Islet precursor cell (in vitro differentiated cells): ENCODE results near the gene GPRC5B.

Experiments
- DNase-seq: peaks from one replicate; pipeline ENCODE4 v3.0.0-alpha.2; 2018

The GPRC5B gene

DNA sequence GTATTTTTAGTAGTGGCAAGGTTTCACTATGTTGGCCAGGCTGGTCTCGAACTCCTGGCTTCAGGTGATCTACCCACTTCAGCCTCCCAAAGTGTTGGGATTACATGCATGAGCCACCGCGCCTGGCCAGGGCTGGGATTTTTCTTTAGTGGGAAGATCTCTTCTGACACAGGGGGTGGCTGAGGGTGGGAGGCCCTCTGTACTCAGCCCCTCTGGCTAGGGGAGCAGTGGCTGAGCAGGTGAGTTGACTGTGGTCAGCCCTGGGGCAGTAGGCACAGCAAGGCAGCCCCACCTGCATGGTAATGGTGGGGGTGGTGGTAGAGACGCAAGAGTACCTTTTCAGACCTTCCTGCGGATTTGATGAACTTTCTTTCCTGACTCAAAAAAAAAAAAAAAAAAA, 12.3 kb upstream of the GPRC5B start:
- no peak for DNase-seq

DNA sequence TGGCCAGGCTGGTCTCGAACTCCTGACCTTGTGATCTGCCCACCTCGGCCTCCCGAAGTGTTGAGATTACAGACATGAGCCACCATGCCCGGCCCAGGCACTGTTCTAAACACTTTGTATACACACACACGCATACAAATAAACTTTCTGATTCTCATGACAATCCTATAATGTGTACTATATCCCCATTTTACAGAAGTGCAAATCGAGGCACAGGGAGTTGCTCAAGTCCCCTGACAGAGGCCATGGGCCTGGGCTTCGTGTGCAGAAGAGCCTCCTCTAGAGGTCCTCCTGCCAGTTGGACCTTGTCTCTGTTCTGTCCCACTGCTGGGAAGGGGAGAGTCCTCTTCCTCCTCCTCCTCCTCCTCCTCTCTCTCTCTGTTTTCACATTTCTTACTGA, 9.9 kb upstream of the GPRC5B start:
- no peak for DNase-seq

DNA sequence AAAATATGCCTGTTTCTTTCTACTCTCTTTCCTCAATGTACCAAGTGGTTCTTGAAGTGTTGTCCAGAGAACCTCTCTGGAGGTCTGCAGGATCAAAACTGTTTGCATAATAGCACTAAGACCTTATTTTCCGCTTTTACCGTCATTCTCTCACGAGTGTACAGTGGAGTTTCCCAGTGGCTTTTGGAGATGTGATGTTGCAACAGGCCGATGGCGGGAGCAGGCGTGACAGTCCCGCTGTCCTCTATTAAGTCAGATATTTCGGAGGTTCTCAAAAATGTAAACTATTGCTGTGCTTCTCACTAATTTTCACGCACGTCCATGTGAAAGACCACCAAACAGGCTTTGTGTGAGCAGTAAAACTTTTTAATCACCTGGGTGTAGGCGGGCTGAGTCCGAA, 8.3 kb upstream of the GPRC5B start:
- DNase-seq, result no peak

DNA sequence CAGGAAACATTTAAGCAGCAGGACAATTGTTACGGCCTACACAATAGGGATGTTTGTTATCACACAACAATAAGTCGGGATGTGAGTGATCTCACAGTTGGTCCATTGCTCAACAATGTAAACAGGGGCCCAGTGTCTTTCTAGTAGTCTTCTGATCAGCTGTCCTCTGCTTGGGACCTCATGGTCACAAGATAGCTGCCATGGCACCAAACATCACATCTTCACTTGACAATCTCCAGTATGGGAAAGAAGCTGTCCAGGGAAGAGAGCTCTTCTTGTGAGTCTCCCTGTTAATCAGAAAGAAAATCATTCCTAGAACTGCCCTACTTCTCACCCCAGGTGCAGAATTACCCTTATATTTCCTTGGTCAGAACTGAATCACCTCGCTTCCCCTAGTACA, 6.3 kb upstream of the GPRC5B start:
- no peak for DNase-seq

DNA sequence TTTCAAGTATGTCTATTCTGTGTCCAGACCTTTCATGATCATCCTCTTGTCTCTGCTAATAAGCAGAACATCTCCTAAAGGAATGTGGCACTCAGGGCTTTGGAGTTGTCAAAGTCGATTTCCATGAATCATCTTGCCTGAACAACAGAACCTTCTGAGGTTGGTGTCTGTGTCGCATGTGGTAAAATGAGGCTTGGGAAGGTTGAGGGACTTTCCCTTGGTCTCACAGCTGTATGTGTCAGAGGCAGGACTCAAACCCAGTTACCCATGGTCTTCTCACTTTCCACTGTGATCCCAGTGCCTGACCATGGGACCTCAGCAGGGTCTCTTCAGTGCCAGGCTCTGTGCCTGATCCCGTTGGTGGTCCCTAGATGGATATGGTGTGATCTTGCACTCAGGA, 4.2 kb upstream of the GPRC5B start:
- no peak for DNase-seq

DNA sequence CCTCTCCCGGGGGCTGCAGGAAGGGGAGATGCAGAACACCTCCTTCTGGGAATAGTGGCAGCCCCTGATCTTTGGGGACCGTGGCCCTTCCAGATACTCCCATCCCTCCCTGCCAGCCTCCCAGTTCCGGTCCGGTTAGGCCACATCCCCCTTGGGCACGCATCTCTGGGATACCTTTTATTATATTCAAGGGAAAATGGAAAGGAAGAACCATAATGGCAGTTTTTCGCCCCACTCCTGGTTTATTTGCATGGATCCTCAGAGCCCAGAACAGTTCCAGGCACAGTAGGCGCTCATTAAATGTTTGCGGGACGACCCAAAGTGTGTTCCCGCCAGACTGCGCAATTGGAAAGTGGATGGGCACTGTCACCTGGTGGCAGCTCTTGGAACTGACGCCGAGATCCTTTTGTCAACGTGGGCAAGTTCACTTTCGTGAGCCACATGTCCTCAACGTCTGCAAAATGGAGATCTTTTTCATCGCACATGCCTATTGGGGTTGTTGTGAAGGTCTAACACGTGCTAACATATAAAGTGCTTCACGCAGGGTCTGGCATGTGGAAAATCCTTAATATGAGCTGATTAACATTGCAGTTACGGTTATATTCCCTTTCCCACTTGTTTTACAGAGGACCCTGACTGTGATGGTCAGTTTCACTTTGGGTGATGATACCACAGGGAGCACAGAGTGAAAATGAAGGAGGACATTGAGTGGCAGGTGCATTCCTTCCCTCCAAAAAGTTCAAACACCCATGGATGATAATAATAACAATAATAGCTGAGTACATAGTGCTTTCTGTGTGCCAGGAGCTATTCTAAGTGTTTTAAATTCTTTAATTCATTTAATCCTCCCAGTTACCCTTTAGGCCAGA, 1.7 kb upstream of the GPRC5B start:
- peak; percentile 86 for DNase-seq

DNA sequence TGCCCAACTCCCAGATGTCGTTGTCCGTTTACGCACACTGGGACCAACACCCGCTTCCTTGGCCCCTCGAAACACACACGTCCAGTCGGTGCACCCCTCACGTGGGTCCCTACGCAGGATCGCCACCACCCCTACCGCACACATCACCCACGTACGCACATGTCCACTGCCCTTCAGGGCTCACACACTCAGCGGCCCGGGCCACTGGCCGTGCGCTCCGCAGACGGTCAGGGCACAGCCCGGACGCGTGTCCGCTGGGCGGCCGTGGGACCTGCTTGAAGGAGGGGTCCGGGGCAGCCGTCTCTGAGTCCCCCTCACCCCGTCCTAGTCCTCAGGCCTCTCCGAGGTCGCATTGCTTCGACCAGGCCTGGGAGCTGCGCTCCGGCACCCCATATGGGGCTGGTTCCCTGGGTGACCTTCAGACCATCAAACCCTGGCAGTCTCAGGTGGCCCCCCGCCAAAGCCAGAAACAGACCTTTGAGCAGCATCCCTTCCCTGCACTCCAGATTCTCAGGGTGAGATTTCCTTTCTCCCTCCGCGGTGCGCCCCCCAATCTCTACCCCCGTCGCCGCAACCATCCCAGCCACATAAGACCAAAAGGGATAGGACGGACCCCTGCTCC, 914 bp upstream of the GPRC5B start:
- no peak for DNase-seq

DNA sequence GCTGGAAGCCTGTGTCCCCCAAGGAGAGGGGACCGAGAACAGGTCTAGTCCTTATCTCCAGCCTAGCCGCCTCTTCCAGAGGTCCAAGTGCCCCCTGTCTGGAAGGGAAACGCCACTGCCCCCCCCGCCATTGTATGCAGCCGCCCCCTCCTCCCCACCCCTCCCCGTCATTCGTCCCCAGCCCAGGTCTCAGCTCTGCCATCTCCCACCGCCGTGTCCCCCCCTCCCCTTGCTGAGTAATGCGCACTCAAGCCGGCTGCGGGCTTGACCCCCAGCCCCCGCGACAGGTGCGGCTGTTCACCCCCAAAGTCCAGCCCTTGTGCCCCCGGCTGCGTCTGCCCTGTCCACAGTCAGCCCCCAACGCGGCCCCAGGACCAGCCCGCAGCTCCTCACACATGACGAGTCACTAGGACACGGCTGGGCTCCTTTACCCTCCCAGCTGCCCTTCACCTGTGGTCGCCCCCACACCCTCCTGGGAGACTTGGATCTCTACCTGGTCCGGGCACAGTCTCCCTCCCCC, 622 bp downstream of the GPRC5B start:
- DNase-seq, result no peak

DNA sequence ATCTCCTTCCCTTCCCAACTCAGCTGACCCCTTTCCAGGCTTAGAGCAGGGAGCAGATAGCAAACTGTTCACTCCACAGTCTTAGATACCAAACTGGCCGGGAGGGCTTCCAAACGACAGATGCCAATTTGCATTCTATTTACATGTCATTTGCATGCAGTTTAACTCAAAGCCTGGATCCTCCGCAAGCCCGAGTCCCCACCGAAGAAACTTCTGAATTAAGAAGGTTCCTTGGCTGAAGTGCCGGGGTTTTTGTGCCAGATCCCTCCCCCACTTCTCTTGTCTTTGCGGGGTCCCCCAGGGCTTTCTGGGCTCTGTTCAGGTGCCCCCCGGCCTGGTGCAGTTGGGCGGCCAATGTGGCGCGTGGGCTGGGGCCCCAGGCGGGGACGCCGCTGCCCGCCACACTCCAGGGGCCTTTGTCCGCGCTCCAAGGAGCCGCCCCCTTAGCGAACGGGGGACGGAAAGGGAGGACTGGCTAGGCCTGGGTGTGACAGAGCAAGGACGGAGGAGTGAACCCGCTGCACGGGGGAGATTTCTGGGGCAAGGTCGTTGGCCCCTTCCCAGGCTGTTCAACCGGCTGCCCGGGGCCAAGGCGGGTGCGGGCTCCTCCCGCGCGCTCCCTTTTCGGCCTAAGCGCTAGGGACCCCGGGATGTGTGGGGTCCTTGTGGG, 1.2 kb downstream of the GPRC5B start:
- peak; percentile 76 for DNase-seq

DNA sequence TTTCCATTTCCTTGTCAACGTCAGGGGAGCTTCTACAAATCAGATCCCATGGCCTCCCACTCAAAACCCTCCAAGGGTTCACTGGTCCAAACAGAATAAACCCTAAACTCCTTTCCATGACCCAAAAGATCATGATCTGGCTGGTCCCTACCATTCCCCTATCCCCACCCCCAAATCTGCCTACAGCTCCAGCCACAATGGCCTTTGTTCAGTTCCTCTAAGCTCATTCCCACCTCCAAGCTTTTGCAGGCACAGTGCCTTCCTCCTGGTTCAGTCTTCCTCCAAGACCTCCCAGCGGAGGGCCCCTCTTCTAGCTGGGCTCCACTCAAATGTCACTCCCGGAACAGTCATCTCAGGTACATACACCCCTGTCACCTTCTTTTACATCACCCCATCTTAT, 2.0 kb downstream of the GPRC5B start:
- no peak for DNase-seq

DNA sequence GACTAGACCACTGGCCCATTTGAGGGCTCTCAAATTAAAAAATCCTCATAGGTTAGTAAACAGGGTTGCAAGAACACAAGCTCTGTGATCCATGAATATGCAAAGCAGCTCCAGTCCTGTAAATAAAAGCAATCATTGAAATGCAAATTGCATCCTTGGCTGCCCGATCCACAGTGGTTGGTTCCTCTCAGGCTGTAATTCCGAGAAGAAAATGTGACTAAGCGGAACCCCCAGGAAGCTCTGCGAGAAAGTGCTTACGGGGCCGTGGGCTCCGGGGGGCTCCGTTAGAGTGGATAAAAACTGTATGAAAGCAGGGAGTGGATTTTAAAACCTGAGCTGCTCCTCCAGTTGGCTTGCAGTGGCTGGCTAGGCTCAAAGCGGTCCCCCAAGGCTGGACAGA, 2.5 kb downstream of the GPRC5B start:
- DNase-seq, result no peak

DNA sequence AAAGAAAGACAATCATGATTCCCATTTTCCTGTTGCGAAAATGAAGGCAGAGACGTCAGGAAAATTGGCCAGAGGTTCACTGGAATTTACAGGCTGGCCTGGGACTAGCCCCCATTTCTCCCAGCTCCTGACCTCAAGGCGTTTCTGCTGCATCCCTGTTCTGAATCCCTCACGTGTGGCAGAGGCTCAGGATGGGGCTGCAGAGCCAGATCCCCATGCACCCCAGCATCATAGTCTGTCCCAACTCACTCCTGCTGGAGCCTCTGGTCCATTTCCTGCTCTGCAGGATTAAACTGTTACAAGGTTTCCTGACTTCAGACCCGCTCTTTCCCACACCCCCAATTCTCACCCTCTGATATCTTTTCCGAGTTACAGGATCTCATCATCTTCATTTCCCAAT, 2.9 kb downstream of the GPRC5B start:
- DNase-seq, result no peak

DNA sequence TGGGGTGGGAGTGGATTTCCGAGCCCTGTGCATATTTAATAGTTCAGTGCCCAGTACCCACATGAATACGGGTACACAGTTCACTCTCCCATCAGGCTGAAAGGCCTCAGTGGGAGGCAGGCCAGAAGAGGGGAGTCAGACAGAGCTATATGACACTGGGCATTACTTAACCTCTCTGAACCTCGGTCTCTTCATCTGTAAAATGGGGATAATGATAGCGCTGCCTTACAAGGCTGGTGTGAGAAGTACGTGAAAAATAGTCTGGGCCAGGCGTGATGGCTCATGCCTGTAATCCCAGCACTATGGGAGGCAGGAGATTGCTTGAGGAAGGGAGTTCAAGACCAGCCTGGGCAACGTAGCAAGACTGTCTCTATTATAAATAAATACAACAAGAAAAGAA, 3.6 kb downstream of the GPRC5B start:
- DNase-seq, result no peak

DNA sequence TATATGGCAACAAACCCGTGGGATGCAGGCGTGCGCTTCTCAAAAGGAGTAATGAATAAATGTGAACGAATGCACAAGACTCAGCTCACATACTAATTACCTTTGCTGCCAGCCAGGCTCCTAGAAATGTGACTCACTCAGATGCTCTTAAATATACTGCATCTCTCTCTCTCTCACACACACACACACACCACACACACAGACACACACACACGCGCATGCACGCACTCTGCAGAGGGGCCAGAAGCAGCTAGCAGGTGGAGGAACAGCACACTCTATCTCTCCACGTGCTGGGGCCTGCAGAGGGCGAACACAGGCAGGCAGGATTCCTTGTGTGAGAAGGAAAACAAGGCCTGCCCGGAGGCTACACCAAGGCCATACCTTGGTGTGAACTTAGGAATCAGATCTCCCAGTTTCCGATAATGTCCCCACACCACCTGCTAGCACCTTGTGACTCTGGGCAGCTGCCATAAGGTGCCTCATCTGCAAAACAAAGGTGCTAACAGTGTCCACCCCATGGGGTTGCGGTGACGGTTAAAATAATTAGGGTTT, 5.3 kb downstream of the GPRC5B start:
- DNase-seq, result peak; percentile 85

DNA sequence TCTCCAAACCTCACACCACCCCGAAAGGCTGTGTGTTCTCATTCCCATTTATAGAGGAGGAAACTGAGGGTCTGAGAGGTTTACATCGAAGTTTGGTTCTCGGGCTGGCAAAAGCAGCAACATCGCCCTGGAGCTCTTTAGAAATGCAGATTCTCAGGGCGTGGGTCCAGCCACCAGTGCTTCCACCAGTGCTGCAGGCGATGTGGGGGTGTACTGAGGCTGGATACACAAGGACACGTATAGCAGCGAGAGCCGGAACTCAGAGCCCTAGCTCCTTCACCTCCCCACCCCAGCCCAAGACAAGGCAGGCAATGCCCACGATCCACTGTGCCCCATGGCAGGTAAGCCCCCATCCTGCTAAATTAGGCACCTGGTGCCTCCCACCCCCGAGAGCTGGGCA, 5.9 kb downstream of the GPRC5B start:
- no peak for DNase-seq

DNA sequence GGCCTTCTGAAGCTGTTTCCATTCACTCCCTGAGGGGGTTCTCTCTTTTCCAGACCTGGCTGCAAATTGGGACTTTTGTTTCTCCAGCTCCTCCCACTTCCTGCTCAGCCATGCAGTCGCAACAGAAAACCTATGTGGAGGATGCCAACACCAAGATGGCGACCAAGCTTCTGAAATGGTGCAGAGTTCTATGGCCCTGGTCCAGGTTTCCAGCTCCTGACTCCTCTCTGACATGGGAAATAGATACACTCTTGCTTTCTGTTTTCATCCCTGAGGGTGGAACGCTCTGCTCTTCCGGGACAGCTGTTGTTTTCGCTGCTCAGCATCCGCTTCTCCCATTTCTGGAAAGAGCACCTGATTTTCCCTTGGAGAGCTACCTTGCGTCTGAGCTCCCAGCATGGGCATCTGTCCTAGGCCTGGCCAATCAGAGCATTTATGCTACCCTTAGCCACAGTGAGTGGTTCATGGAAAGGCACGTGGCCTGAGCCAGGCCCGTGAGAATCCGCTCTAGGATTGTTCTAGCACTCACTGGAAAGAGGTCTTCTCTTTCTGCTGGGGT, 8.1 kb downstream of the GPRC5B start:
- no peak for DNase-seq

DNA sequence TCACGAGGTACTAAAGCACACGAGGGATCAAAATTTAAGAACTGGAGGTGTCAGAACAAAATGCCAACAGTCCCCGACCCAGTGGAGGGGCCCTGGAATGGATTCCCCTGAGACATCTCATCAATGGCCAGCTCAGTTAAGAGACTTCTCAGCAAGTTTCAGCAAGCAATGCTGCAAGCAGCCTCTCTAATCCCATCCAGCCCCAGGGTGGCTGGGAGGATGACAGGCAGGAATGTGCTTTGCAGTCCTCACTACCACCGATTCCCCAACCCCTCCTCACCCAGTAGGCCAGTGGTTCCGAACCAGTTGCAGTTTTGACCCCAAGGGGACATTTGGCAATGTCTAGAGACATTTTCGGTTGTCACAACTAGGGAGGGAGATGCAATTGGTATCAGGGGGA, 8.7 kb downstream of the GPRC5B start:
- no peak for DNase-seq

DNA sequence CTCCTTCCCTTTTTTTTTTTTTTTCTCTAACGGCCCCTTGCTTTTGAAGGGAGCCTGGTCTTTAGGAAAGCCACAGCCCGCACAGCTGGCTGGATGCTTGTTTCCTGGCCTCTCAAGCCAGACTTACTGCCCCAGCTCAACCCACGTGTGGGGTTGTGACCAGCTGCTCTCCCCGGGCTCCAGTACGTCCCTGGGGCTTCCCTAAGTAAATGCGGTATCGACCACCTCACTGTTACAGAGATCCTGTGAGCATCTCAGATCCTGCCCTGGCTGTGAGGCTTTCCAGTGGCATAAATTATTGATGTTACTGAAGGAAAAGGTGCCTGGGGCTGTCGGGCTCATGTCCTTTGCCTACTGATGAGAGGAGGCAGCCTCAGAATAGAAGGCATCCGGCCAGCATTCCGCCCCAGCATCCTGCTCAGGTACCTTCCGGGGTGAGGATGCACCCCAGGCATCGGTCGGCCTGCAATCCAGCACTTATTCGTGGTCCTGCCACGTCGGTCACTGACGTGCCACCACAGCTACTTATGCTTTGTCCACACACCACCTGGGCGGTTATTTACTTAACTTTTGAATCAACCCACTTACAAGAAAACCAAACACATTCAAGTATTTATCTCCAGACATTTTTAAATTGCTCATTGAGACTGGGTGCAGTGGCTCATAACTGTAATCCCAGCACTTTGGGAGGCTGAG, 9.6 kb downstream of the GPRC5B start:
- DNase-seq, result no peak

DNA sequence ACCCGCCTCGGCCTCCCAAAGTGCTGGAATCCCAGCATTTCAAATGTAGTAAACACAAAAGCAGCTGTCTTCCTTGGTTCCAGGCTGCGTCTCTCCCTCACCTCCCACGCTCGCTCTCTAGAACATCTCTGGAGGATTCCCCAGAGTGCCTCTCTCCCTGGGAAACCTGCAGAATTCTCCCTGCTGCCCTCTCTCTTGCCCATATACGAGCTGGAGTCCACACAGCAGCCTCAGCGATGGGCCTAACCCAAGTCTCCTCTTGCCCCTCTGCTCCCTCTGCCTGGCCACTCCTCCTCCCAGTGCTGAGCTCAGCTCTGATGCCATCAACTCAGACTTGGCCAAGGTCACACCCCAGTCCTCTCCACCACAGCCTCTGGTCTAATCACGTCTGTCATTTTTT, 10.6 kb downstream of the GPRC5B start:
- no peak for DNase-seq

DNA sequence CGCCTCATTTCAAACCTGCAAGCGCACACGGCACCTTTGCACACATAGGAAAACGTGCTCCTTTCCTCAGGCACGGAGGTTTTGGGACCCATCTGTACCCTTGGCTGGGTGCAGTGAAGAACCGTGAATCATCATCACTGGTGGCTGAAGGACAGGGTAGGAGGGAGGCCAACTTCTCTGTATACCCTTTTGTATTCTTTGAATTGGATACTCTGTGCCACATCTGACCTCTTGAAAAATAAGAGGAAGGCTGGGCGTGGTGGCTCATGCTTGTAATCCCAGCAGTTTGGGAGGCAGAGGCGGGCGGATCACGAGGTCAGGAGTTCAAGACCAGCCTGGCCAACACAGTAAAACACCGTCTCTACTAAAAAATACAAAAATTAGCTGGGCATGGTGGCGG, 11.7 kb downstream of the GPRC5B start:
- no peak for DNase-seq

DNA sequence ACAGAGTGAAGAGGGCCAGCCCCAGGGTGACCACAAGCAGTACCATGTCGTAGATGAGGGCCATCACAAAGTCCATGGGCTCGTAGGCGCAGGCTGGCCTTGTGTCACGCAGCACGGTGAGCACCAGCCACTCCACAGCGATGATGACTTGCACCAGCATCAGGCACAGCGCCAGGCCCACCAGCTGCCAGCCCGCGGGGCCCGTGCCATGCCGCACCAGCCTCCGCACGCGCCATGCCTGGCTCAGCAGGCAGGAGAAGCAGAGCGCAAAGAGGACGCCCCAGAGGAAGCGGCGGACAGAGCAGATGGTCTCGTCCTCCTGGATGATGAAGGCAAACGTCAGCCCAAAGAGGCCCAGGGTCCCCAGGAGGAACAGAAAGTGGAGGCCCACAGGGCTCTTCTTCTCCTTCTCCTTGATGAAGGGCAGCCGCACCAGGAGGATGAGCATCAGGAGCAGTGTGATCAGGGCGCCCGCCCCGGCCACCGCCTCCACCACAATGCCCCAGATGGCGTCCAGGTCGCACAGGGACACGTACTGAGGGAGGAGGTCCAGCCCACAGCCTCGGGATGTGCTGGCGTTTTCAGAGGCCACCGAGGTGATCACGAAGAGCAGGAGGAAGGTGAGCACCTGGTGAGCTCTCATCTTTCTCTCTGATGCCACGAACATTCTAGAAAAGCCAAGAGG, 12.3 kb downstream of the GPRC5B start:
- DNase-seq, result no peak

DNA sequence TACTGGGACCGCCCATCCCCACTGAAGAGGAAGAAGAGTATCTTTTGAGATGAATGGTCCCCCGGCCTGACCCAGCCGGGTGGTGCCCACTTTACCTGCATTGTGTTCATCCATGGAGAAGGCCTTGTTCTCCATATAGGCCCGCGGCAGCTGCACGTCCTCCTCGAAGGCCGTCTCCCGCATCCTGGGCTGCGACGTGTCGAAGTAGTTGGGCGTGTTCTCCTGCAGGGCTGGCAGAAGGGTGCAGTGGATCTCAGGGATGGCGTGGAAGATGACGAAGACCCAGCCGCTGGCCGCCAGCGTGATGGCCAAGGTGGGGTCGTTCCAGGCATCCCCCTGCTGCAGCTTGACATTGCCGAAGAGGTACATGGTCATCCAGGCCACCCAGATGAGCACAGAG, 12.9 kb downstream of the GPRC5B start:
- DNase-seq, result no peak
